ENCODE results near the gene SLC39A9.

- no peak for TF ChIP-seq CTCF (IDR thresholded peaks at IDR 0.05)
- TF ChIP-seq POLR2A (IDR thresholded peaks at IDR 0.05) = no peak
- TF ChIP-seq EP300 (IDR thresholded peaks at IDR 0.05) = no peak
Measured at GRCh38 chr14:69439521-69440270, 41.2 kb downstream of the SLC39A9 start.

All from gastroesophageal sphincter (tissue), 3 donors.